ENCODE measurements around the gene GAL.

DNA sequence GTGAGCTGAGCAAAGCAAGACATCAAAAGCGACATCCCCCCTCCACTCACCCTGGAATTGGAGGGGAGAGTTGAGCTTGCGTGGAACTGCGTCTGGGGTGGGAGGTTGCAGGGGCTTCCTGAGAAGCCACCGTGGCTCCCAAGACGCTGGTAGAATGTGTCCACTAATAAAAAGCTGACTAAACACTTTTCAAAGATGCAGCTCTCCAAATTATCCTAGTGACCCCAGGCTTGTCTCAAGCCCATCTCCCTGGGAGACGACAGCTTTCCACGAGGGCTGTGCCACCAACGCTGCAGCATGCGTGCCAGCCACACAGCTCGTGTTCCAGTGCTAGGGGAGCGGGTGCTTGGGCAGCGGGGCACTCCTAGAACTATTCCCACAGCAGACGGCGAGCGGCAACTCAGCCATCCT is 6.3 kb upstream of the GAL start:
- TF ChIP-seq DPF2 (CRISPR knock-in tag; IDR thresholded peaks at IDR 0.05; ENCODE audit: borderline replicate concordance, low read depth) (no peak), HMGXB4 (CRISPR knock-in tag; IDR thresholded peaks at IDR 0.05; ENCODE audit: borderline replicate concordance in 1 of 2, low read depth in 1 of 2) (no peak), MYNN (CRISPR knock-in tag; IDR thresholded peaks at IDR 0.05; ENCODE audit: low read depth) (no peak)
